GM12878 (cell line): ENCODE measurements around the gene TP53RK.

Experiments used
- CEBPB ChIP-seq, 2 experiments: fragments of 150-350 bp in 1 of 2; IDR thresholded peaks; 2 replicates each; pipeline ENCODE4 v1.6.1; 2012 to 2014; ENCODE audit warnings: low read depth in 2 of 2, low read length in 2 of 2, borderline replicate concordance in 1 of 2, inconsistent platforms in 1 of 2
- MLLT1 ChIP-seq: fragments of 450-650 bp; IDR thresholded peaks from 2 replicates; pipeline ENCODE4 v1.6.1; 2016; ENCODE audit warnings: mild to moderate bottlenecking
- NFIC ChIP-seq: IDR thresholded peaks from 2 replicates; pipeline ENCODE4 v1.6.1; 2012; ENCODE audit warnings: low read depth, mild to moderate bottlenecking, inconsistent platforms, low read length, moderate library complexity
- SRF ChIP-seq, 2 experiments: IDR thresholded peaks; 2 replicates each; pipeline ENCODE4 v1.6.1; 2011; ENCODE audit warnings: low read depth in 2 of 2, low read length in 2 of 2, mild to moderate bottlenecking in 1 of 2, moderate library complexity in 1 of 2
- TF ChIP-seq, protein P1 (sequence below), 3 experiments: IDR thresholded peaks in 2 of 3; conservative IDR thresholded peaks in 1 of 3; 2 replicates each; pipeline ENCODE4 v1.5.1; 2011; ENCODE audit warnings: low read depth in 3 of 3, low read length in 3 of 3, mild to moderate bottlenecking in 3 of 3, control low read depth in 2 of 3, moderate library complexity in 2 of 3, inconsistent platforms in 1 of 3, mixed read lengths in 1 of 3; ENCODE audit not compliant: control insufficient read depth in 2 of 3, insufficient read depth in 1 of 3; ENCODE audit errors: extremely low read depth in 1 of 3

DNA sequence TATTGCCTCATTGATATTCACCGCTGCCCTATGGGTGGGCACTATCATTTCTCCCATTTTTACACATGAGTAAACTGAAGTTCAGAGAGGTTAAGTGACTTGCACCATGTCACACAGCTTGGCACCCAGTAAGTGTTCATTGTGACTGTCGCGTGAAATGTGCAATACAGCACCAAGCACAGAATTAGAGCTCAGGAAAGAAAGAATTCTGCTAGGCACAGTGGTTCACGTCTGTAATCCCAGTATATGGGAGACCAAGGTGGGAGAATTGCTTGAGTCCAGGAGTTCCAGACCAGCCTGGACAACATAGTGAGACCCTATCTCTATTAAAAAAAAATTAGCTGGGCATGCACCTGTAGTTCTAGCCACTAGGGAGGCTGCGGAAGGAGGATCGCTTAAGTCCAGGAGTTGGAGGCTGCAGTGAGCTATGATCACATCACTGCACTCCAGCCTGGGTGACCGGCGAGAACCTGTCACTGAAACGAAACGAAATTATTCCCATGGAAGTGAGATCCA, 38.6 kb downstream of the TP53RK start:
- TF ChIP-seq CEBPB (IDR thresholded peaks at IDR 0.05; ENCODE audit: borderline replicate concordance in 1 of 2, low read depth in 2 of 2, low read length in 2 of 2) = no peak
- TF ChIP-seq NFIC = no peak
- TF ChIP-seq MLLT1 = no peak
- no peak for TF ChIP-seq SRF (IDR thresholded peaks at IDR 0.05; ENCODE audit: low read depth in 2 of 2, low read length in 2 of 2)
- TF ChIP-seq, protein P1, sequence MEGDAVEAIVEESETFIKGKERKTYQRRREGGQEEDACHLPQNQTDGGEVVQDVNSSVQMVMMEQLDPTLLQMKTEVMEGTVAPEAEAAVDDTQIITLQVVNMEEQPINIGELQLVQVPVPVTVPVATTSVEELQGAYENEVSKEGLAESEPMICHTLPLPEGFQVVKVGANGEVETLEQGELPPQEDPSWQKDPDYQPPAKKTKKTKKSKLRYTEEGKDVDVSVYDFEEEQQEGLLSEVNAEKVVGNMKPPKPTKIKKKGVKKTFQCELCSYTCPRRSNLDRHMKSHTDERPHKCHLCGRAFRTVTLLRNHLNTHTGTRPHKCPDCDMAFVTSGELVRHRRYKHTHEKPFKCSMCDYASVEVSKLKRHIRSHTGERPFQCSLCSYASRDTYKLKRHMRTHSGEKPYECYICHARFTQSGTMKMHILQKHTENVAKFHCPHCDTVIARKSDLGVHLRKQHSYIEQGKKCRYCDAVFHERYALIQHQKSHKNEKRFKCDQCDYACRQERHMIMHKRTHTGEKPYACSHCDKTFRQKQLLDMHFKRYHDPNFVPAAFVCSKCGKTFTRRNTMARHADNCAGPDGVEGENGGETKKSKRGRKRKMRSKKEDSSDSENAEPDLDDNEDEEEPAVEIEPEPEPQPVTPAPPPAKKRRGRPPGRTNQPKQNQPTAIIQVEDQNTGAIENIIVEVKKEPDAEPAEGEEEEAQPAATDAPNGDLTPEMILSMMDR (IDR thresholded peaks at IDR 0.05 in 2 of 3, conservative IDR thresholded peaks at IDR 0.05 in 1 of 3; ENCODE audit: control insufficient read depth in 2 of 3, extremely low read depth in 1 of 3, insufficient read depth in 1 of 3, low read depth in 3 of 3, low read length in 3 of 3) = no peak
